Natural killer cell (primary cell): ENCODE measurements around the gene HIRA. TPM values are rescaled to one million over a fixed set of nuclear protein-coding genes. Genes with fewer than 3 reads are reported as not detected.

ENCODE experiments used
- ATAC-seq, 3 donors: fragments of 150-1000 bp in 2 of 3; fragments of 200-7000 bp in 1 of 3; cut with Tn5 transposase; 1 replicate in 1 of 3; 2 replicates in 2 of 3; pipeline ENCODE4 v1.10.0; 2021; ENCODE audit warnings: mild to moderate bottlenecking in 2 of 3, moderate library complexity in 2 of 3
- DNase-seq, 2 donors: peaks; one replicate each; pipeline versions ENCODE4 v3.0.0 to v3.0.0-alpha.2; 2013 to 2021; ENCODE audit warnings: mixed read lengths in 1 of 2
- H3K27ac ChIP-seq: one replicate; pipeline ENCODE4 v1.5.1; 2013; ENCODE audit warnings: mild to moderate bottlenecking, low read length
- H3K27me3 ChIP-seq: one replicate; pipeline ENCODE4 v1.6.1; 2013; ENCODE audit warnings: low read length; ENCODE audit not compliant: control insufficient read depth, insufficient read depth
- H3K36me3 ChIP-seq: one replicate; pipeline ENCODE4 v1.6.1; 2013; ENCODE audit warnings: low read length; ENCODE audit not compliant: control insufficient read depth, insufficient read depth
- H3K4me1 ChIP-seq: one replicate; pipeline ENCODE4 v1.6.1; 2013; ENCODE audit warnings: low read length; ENCODE audit not compliant: control insufficient read depth, insufficient read depth
- H3K4me3 ChIP-seq: one replicate; pipeline ENCODE4 v1.5.1; 2013; ENCODE audit warnings: low read length
- H3K9me3 ChIP-seq: one replicate; pipeline ENCODE4 v1.6.1; 2013; ENCODE audit warnings: low read length; ENCODE audit not compliant: control insufficient read depth, insufficient read depth
- H3K27ac Mint-ChIP-seq, 2 donors: one replicate each; pipeline ENCODE4 v1.8.0; 2022; ENCODE audit warnings: mild to moderate bottlenecking in 2 of 2, mixed read lengths in 2 of 2, moderate library complexity in 1 of 2
- H3K27me3 Mint-ChIP-seq, 2 donors: one replicate each; pipeline ENCODE4 v1.8.0; 2022; ENCODE audit warnings: low read depth in 2 of 2, mixed read lengths in 2 of 2
- H3K36me3 Mint-ChIP-seq: one replicate; pipeline ENCODE4 v1.8.0; 2022; ENCODE audit warnings: mixed read lengths
- H3K4me1 Mint-ChIP-seq, 2 donors: one replicate each; pipeline ENCODE4 v1.8.0; 2022; ENCODE audit warnings: mixed read lengths in 2 of 2
- H3K4me3 Mint-ChIP-seq: one replicate; pipeline ENCODE4 v1.8.0; 2022; ENCODE audit warnings: mild to moderate bottlenecking, moderate library complexity, mixed read lengths
- H3K9me3 Mint-ChIP-seq, 2 donors: one replicate each; pipeline ENCODE4 v1.8.0; 2022; ENCODE audit warnings: mixed read lengths in 2 of 2
- WGBS: methylation state at CpG from one replicate; pipeline ENCODE4 v1.1.7; 2013; ENCODE audit warnings: missing lambda C conversion rate; ENCODE audit not compliant: insufficient coverage; 5-methylcytosine and 5-hydroxymethylcytosine counted together
- intact Hi-C: fragments of 100-400 bp; cut with micrococcal nuclease; formaldehyde crosslinking; loops from one replicate; pipeline ENCODE4 v1.14.2; 2022
- total RNA-seq, 4 donors: library from RNA; stranded (reverse); fragments of 120-200 nt in 1 of 4; gene quantifications; one replicate each; pipeline versions ENCODE4 v1.2.3 to v1.2.4, GENCODE V29; 2013 to 2022
- TF ChIP-seq, protein P1 (sequence below): fragments of 200-600 bp; IDR thresholded peaks from one replicate; pipeline ENCODE4 v1.8.0; 2022; ENCODE audit warnings: antibody characterized with exemption

The HIRA gene
- total RNA-seq, 3 donors from 2014 or later (not counting 1 experiment from before 2014, with no cell fraction given), result 49.6 to 75.9 (median 50.9) TPM

DNA sequence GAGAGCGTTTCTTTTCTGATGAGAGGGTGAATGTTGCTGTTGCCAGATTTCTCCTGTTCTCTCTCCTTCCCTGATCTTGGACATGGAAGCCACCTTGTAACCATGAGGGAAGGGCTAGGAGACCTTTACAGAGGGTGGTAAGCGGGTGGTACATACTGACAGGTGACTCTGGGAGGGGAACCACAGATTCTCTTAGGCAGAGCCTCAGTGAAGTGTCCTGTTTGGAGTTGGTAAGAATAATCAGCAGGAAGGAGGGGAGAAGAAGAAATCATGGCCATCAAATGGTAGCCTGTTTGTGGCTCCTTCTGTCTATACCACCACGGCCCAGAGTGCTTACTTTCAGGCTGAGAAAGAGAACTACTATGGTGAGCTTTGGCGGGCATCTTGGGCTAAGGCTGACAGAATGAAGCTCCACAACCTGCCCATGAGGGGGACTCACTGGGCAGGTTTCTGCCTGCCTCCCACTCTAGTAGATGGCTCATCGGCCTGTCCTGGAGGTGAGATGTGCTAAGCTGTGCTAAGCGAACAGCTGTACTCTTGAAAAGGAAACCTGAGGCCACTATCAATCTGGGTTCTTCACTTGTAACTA lies 84.8 kb downstream of the HIRA start:
- TF ChIP-seq, protein P1, sequence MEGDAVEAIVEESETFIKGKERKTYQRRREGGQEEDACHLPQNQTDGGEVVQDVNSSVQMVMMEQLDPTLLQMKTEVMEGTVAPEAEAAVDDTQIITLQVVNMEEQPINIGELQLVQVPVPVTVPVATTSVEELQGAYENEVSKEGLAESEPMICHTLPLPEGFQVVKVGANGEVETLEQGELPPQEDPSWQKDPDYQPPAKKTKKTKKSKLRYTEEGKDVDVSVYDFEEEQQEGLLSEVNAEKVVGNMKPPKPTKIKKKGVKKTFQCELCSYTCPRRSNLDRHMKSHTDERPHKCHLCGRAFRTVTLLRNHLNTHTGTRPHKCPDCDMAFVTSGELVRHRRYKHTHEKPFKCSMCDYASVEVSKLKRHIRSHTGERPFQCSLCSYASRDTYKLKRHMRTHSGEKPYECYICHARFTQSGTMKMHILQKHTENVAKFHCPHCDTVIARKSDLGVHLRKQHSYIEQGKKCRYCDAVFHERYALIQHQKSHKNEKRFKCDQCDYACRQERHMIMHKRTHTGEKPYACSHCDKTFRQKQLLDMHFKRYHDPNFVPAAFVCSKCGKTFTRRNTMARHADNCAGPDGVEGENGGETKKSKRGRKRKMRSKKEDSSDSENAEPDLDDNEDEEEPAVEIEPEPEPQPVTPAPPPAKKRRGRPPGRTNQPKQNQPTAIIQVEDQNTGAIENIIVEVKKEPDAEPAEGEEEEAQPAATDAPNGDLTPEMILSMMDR, result no peak
- Mint-ChIP-seq H3K27me3 (no peaks in the 10 kb centered on the region), H3K36me3 (peaks cover 28% of the 10 kb centered on the region), H3K4me3 (no peak overlapping the region), H3K27ac (peak overlapping the region; percentile 58 to 59), H3K9me3 (no peaks in the 10 kb centered on the region), H3K4me1 (peaks cover 12 to 19% of the 10 kb centered on the region in 2 donors)
- no peak overlapping the region for H3K4me3 ChIP-seq
- H3K27me3 ChIP-seq, result no peaks in the 10 kb centered on the region
- WGBS, result 97% methylated on average over 6 of the region's 6 CpGs
- ATAC-seq (no peak), DNase-seq (no peak)
- H3K27ac ChIP-seq, result no peak overlapping the region
- intact Hi-C loops, result no loop called here
- no peaks in the 10 kb centered on the region for H3K9me3 ChIP-seq
- no peaks in the 10 kb centered on the region for H3K4me1 ChIP-seq
- H3K36me3 ChIP-seq, result peaks cover 61% of the 10 kb centered on the region

DNA sequence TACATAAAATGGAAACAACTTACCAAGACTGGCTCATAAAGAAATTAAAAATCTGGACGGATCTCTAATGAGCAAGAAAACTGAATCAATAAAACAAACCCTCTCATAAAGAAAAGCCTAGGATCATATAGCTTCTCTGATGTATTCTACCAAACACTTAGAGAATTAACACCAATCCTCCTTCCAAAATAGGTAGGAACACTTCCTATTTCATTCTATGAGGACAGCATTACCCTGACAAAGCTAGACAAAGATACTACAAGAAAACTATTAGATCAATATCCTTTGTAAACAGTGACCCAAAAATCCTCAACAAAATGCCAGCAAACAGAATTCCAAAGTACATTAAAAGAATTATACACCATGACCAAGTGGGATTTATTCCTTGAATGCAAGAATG lies 87.1 kb downstream of the HIRA start:
- 100% methylated on average over 1 of the region's 1 CpG for WGBS
- Mint-ChIP-seq H3K4me3 (no peak overlapping the region), H3K27me3 (no peaks in the 10 kb centered on the region), H3K4me1 (peaks cover 15 to 35% of the 10 kb centered on the region in 2 donors), H3K27ac (peak overlapping the region; percentile 47 to 81), H3K36me3 (peaks cover 29% of the 10 kb centered on the region), H3K9me3 (no peaks in the 10 kb centered on the region)
- TF ChIP-seq, protein P1, result no peak
- Histone ChIP-seq H3K27me3 (no peaks in the 10 kb centered on the region), H3K9me3 (no peaks in the 10 kb centered on the region), H3K27ac (no peak overlapping the region), H3K4me3 (no peak overlapping the region), H3K36me3 (peaks cover 51% of the 10 kb centered on the region), H3K4me1 (no peaks in the 10 kb centered on the region)
- intact Hi-C loops, result no loop called here
- ATAC-seq (no peak), DNase-seq (no peak)

DNA sequence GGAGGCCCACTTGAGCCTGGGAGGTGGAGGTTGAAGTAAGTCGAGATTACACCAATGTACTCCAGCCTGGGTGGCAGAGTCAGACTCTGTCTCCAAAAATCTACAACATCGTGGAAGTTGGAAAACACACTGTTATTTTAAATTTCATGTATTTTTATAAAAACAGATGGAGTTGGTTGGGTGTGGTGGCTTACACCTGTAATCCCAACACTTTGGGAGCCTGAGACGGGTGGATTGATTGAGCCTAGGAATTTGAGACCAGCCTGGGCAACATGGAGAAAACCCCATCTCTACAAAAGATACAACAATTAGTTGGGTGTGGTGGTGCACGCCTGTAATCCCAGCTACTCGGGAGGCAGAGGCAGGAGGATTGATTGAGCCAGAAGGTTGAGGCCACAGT lies 88.1 kb downstream of the HIRA start:
- Mint-ChIP-seq H3K36me3 (peaks cover 39% of the 10 kb centered on the region), H3K27me3 (no peaks in the 10 kb centered on the region), H3K4me3 (no peak overlapping the region), H3K4me1 (peaks cover 21 to 35% of the 10 kb centered on the region in 2 donors), H3K27ac (peak overlapping the region; percentile 47 to 81), H3K9me3 (peaks cover 0 to 3% of the 10 kb centered on the region in 2 donors)
- no peak for DNase-seq
- H3K4me1 ChIP-seq, result no peaks in the 10 kb centered on the region
- H3K27ac ChIP-seq, result no peak overlapping the region
- WGBS, result 100% methylated on average over 2 of the region's 5 CpGs
- H3K4me3 ChIP-seq, result no peak overlapping the region
- intact Hi-C loops, result no loop called here
- no peaks in the 10 kb centered on the region for H3K9me3 ChIP-seq
- no peak for ATAC-seq
- no peaks in the 10 kb centered on the region for H3K27me3 ChIP-seq
- H3K36me3 ChIP-seq, result peaks cover 48% of the 10 kb centered on the region
- TF ChIP-seq, protein P1, result no peak

DNA sequence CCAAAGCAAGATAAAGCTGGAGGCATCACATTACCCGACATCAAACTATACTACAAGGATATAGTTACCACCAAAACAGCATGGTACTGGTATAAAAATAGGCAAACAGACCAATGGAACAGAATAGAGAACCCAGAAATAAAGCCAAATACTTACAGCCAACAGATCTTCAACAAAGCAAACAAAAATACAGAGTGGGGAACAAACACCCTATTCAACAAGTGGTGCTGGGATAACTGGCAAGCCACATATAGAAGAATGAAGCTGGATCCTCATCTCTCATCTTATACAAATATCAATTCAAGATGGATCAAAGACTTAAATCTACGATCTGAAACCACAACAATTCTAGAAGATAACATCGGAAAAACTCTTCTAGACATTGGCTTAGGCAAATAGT lies 90.0 kb downstream of the HIRA start:
- no peaks in the 10 kb centered on the region for H3K4me1 ChIP-seq
- TF ChIP-seq, protein P1, result no peak
- H3K27me3 Mint-ChIP-seq, result no peaks in the 10 kb centered on the region
- peaks cover 12% of the 10 kb centered on the region for H3K9me3 ChIP-seq
- DNase-seq (no peak), ATAC-seq (no peak)
- H3K36me3 ChIP-seq, result peaks cover 50% of the 10 kb centered on the region
- H3K27ac ChIP-seq, result no peak overlapping the region
- H3K27me3 ChIP-seq, result no peaks in the 10 kb centered on the region
- peaks cover 58% of the 10 kb centered on the region for H3K36me3 Mint-ChIP-seq
- H3K4me1 Mint-ChIP-seq, result peaks cover 21 to 35% of the 10 kb centered on the region in 2 donors
- 100% methylated on average over 3 of the region's 3 CpGs for whole genome bisulfite sequencing
- no peak overlapping the region for H3K4me3 Mint-ChIP-seq
- intact Hi-C loops, result no loop called here
- H3K27ac Mint-ChIP-seq, result peak overlapping the region in 1 of 2 donors; percentile 26
- peaks cover 2 to 11% of the 10 kb centered on the region in 2 donors for H3K9me3 Mint-ChIP-seq
- no peak overlapping the region for H3K4me3 ChIP-seq
